Ureter (tissue), 1 donor: ENCODE results near the gene MND1. TPM values are rescaled to one million over a fixed set of nuclear protein-coding genes. Genes with fewer than 3 reads are reported as not detected.

Source experiments
- DNase-seq: peaks from one replicate; pipeline ENCODE4 v3.0.0-alpha.2; 2020; ENCODE audit warnings: low spot score
- total RNA-seq: library from RNA; stranded (reverse); gene quantifications from one replicate; pipeline ENCODE4 v1.2.4, GENCODE V29; 2023
- donor health status: DM: yes; HTN: yes; CAD: no.

MND1 gene
- not detected for total RNA-seq

- peak; percentile 86 for DNase-seq
These were observed at the start of gene MND1 for GRCh38 chr4:153344131-153345011. Gene MND1 (plus strand): TSS chr4:153344688. CDS start chr4:153344738, 50 bp downstream.

GRCh38 chr4:153295131-153295755, 49.2 kb upstream of the MND1 start:
- no peak for DNase-seq

- peak; percentile 59 for DNase-seq
These were observed 48.3 kb upstream of the MND1 start for GRCh38 chr4:153296040-153296823.

GRCh38 chr4:153297116-153297515, 47.4 kb upstream of the MND1 start:
- DNase-seq: no peak

GRCh38 chr4:153310793-153311192, 33.7 kb upstream of the MND1 start:
- no peak for DNase-seq

GRCh38 chr4:153314915-153315314, 29.6 kb upstream of the MND1 start:
- no peak for DNase-seq

- DNase-seq: no peak
These were observed 25.7 kb upstream of the MND1 start for GRCh38 chr4:153318696-153319320.

- no peak for DNase-seq
These were observed 21.7 kb upstream of the MND1 start for GRCh38 chr4:153322791-153323190.

- no peak for DNase-seq
These were observed 20.4 kb upstream of the MND1 start for GRCh38 chr4:153324046-153324445.

- no peak for DNase-seq
These were observed 18.9 kb upstream of the MND1 start for GRCh38 chr4:153325558-153325957.

- no peak for DNase-seq
These were observed 18.0 kb upstream of the MND1 start for GRCh38 chr4:153326513-153326912.

GRCh38 chr4:153327247-153327646, 17.2 kb upstream of the MND1 start:
- DNase-seq: no peak

GRCh38 chr4:153332936-153333335, 11.6 kb upstream of the MND1 start:
- DNase-seq: no peak

GRCh38 chr4:153333874-153334273, 10.6 kb upstream of the MND1 start:
- DNase-seq: no peak

GRCh38 chr4:153335665-153336064, 8.8 kb upstream of the MND1 start:
- no peak for DNase-seq

- DNase-seq: no peak
These were observed 6.8 kb upstream of the MND1 start for GRCh38 chr4:153337686-153338085.

GRCh38 chr4:153341575-153342090, 2.9 kb upstream of the MND1 start:
- no peak for DNase-seq

GRCh38 chr4:153342751-153343552, 1.5 kb upstream of the MND1 start:
- DNase-seq: no peak

- DNase-seq: peak; percentile 43
These were observed 809 bp downstream of the MND1 start for GRCh38 chr4:153345012-153345981.

- no peak for DNase-seq
These were observed 1.5 kb downstream of the MND1 start for GRCh38 chr4:153346031-153346430.
